DMS79 treated with DMSO at 0.1 percent for 48 hours (cell line): Measurements from ENCODE around the gene TARS3.

Experiments
- DNase-seq: peaks from one replicate; lab custom pipeline; 2025; lab: John Stamatoyannopoulos, UW

Gene TARS3

GRCh38 chr15:101604124-101604874, 120.0 kb downstream of the TARS3 start:
- DNase-seq = no peak
